Keratinocyte (primary cell): ENCODE results near the gene MTERF4. TPM values are rescaled to one million over a fixed set of nuclear protein-coding genes. Genes with fewer than 3 reads are reported as not detected.

ENCODE experiments used
- DNase-seq: peaks from one replicate; pipeline ENCODE4 v3.0.0-alpha.2; 2011; ENCODE audit warnings: low read depth, missing footprints, low spot score
- FAIRE-seq: peaks from 2 replicates; lab custom pipeline; 2011; peaks lifted over from hg19 to GRCh38; lab: Jason Lieb, UNC
- H2AFZ ChIP-seq: 2 replicates; pipeline ENCODE4 v1.6.0; 2012; ENCODE audit warnings: low read length, control low read depth, inconsistent platforms; ENCODE audit not compliant: control insufficient read depth
- H3K27ac ChIP-seq: 2 replicates; pipeline ENCODE4 v1.5.1; 2011; ENCODE audit warnings: low read length; ENCODE audit not compliant: control insufficient read depth, insufficient read depth
- H3K27me3 ChIP-seq: 3 replicates; pipeline ENCODE4 v1.6.0; 2011; ENCODE audit warnings: low read length; ENCODE audit not compliant: control insufficient read depth, insufficient read depth; ENCODE audit errors: extremely low read depth
- H3K36me3 ChIP-seq, 2 experiments: 2 replicates in 1 of 2; 3 replicates in 1 of 2; pipeline ENCODE4 v1.5.1; 2011; ENCODE audit warnings: low read length in 2 of 2, mild to moderate bottlenecking in 1 of 2; ENCODE audit not compliant: control insufficient read depth in 2 of 2, insufficient read depth in 2 of 2; ENCODE audit errors: extremely low read depth in 1 of 2
- H3K4me1 ChIP-seq: 3 replicates; pipeline ENCODE4 v1.5.1; 2011; ENCODE audit warnings: low read length; ENCODE audit not compliant: control insufficient read depth, insufficient read depth; ENCODE audit errors: extremely low read depth
- H3K4me2 ChIP-seq: 3 replicates; pipeline ENCODE4 v1.6.0; 2011; ENCODE audit warnings: low read depth, low read length; ENCODE audit not compliant: control insufficient read depth, insufficient read depth; ENCODE audit errors: extremely low read depth
- H3K4me3 ChIP-seq, 3 experiments: fragments of 200-600 bp in 1 of 3; sonication (generic) in 1 of 3; 2 replicates in 2 of 3; 3 replicates in 1 of 3; pipeline ENCODE4 v1.5.1; 2011 to 2016; ENCODE audit warnings: low read length in 3 of 3, mild to moderate bottlenecking in 3 of 3, control low read depth in 2 of 3, inconsistent platforms in 1 of 3, low read depth in 1 of 3, mixed read lengths in 1 of 3, mixed run types in 1 of 3, moderate library complexity in 1 of 3; ENCODE audit not compliant: control insufficient read depth in 2 of 3, insufficient read depth in 2 of 3; ENCODE audit errors: extremely low read depth in 1 of 3
- H3K79me2 ChIP-seq: 2 replicates; pipeline ENCODE4 v1.6.0; 2012; ENCODE audit warnings: low read length; ENCODE audit not compliant: control insufficient read depth, insufficient read depth
- H3K9ac ChIP-seq: 3 replicates; pipeline ENCODE4 v1.6.0; 2011; ENCODE audit warnings: low read length; ENCODE audit not compliant: control insufficient read depth, insufficient read depth; ENCODE audit errors: extremely low read depth
- H3K9me1 ChIP-seq: 3 replicates; pipeline ENCODE4 v1.6.0; 2011; ENCODE audit warnings: low read length; ENCODE audit not compliant: control insufficient read depth, insufficient read depth; ENCODE audit errors: extremely low read depth
- H3K9me3 ChIP-seq: 2 replicates; pipeline ENCODE4 v1.5.1; 2012; ENCODE audit warnings: low read depth, low read length; ENCODE audit not compliant: control insufficient read depth
- H4K20me1 ChIP-seq: 3 replicates; pipeline ENCODE4 v1.6.0; 2011; ENCODE audit warnings: low read length; ENCODE audit not compliant: control insufficient read depth, insufficient read depth; ENCODE audit errors: extremely low read depth
- CTCF ChIP-seq, 3 experiments: IDR thresholded peaks in 1 of 3; conservative IDR thresholded peaks in 1 of 3; optimal IDR thresholded peaks in 1 of 3; 2 replicates in 2 of 3; 3 replicates in 1 of 3; pipeline versions ENCODE3 to v1.5.1; 2011; ENCODE audit warnings: low read length in 3 of 3, mild to moderate bottlenecking in 3 of 3, moderate library complexity in 2 of 3, control low read depth in 1 of 3, inconsistent platforms in 1 of 3; ENCODE audit not compliant: insufficient read depth in 2 of 3; ENCODE audit errors: extremely low read depth in 1 of 3
- EZH2 ChIP-seq: IDR thresholded peaks from one replicate; pipeline ENCODE4 v1.6.1; 2012; ENCODE audit warnings: inconsistent platforms, mild to moderate bottlenecking, low read length, moderate library complexity
- dilution Hi-C: fragments of 300-500 bp; cut with MboI; formaldehyde crosslinking; loops from one replicate; pipeline ENCODE4 v1.7.0; 2020; ENCODE audit warnings: low sequenced_read_pairs; ENCODE audit not compliant: extremely low pct_ligation_motif_present
- polyA plus RNA-seq, 5 experiments: library from polyadenylated mRNA; depleted of rRNA in 3 of 5; stranded (reverse) in 3 of 5; stranded (forward) in 1 of 5; unstranded in 1 of 5; fragments of >200 nt; gene quantifications; 1 replicate in 1 of 5; 2 replicates in 3 of 5; 3 replicates in 1 of 5; pipeline versions ENCODE4 v1.2.1 to v1.2.3, GENCODE V29; 2011 to 2012; ENCODE audit warnings: missing spikeins in 2 of 5, low read depth in 1 of 5, low replicate concordance in 1 of 5

The MTERF4 gene
- polyA plus RNA-seq, 1 donor (not counting 4 experiments of a cell fraction or from before 2014, with no cell fraction given), result 28.5 TPM

GRCh38 chr2:241087420-241088268 is 14.4 kb downstream of the MTERF4 start:
- FAIRE-seq (no peak), DNase-seq (no peak)
- no peaks in the 10 kb centered on the region for H3K4me1 ChIP-seq
- TF ChIP-seq EZH2 (no peak), CTCF (optimal IDR thresholded peaks at IDR 0.05 in 1 of 3, IDR thresholded peaks at IDR 0.05 in 1 of 3, conservative IDR thresholded peaks at IDR 0.05 in 1 of 3; ENCODE audit: extremely low read depth in 1 of 3, insufficient read depth in 2 of 3, low read length in 3 of 3) (no peak)
- no peak overlapping the region for H2AFZ ChIP-seq
- H3K9me3 ChIP-seq, result no peaks in the 10 kb centered on the region
- H3K27me3 ChIP-seq, result no peaks in the 10 kb centered on the region
- no peak overlapping the region for H3K9ac ChIP-seq
- dilution Hi-C loops, result no loop called here
- H3K4me3 ChIP-seq, result no peak overlapping the region
- H3K36me3 ChIP-seq, result peaks cover 7 to 22% of the 10 kb centered on the region in 2 experiments
- no peaks in the 10 kb centered on the region for H4K20me1 ChIP-seq
- no peak overlapping the region for H3K4me2 ChIP-seq
- H3K79me2 ChIP-seq, result no peaks in the 10 kb centered on the region
- H3K9me1 ChIP-seq, result no peaks in the 10 kb centered on the region
- no peak overlapping the region for H3K27ac ChIP-seq

- DNase-seq, result no peak
These were observed 17.1 kb downstream of the MTERF4 start for GRCh38 chr2:241084856-241085444.

More at GRCh38 chr2:241084856-241085444, 17.1 kb downstream of the MTERF4 start:
- H3K36me3 ChIP-seq, result peaks cover 7 to 20% of the 10 kb centered on the region in 2 experiments
- no peaks in the 10 kb centered on the region for H3K79me2 ChIP-seq
- H3K9me1 ChIP-seq, result no peaks in the 10 kb centered on the region
- dilution Hi-C loops, result no loop called here
- no peak overlapping the region for H3K4me3 ChIP-seq
- no peak overlapping the region for H3K9ac ChIP-seq
- H4K20me1 ChIP-seq, result no peaks in the 10 kb centered on the region
- H3K27ac ChIP-seq, result no peak overlapping the region
- no peak overlapping the region for H2AFZ ChIP-seq
- FAIRE-seq, result no peak
- H3K27me3 ChIP-seq, result no peaks in the 10 kb centered on the region
- no peaks in the 10 kb centered on the region for H3K9me3 ChIP-seq
- TF ChIP-seq CTCF (optimal IDR thresholded peaks at IDR 0.05 in 1 of 3, IDR thresholded peaks at IDR 0.05 in 1 of 3, conservative IDR thresholded peaks at IDR 0.05 in 1 of 3; ENCODE audit: extremely low read depth in 1 of 3, insufficient read depth in 2 of 3, low read length in 3 of 3) (no peak), EZH2 (no peak)
- no peaks in the 10 kb centered on the region for H3K4me1 ChIP-seq
- H3K4me2 ChIP-seq, result no peak overlapping the region
